KOPT-K1 (cell line): Measurements from ENCODE around the gene PCDHGA2.
"Not testable (repeated sequence)": the region's sequence is repeated elsewhere in the genome, so short reads cannot be mapped to it uniquely, and the experiment has no call there.

Source experiments
- H3K27ac ChIP-seq: fragments of 200-600 bp; sonication (generic); 2 replicates; pipeline ENCODE4 v1.5.1; 2016; ENCODE audit warnings: antibody characterized with exemption, mild to moderate bottlenecking, low read depth, low read length; ENCODE audit not compliant: poor library complexity, severe bottlenecking
- H3K36me3 ChIP-seq: fragments of 200-600 bp; sonication (generic); 2 replicates; pipeline ENCODE4 v1.5.1; 2017; ENCODE audit warnings: antibody characterized with exemption, mild to moderate bottlenecking, low read length, moderate library complexity; ENCODE audit not compliant: insufficient read depth
- H3K9me3 ChIP-seq: fragments of 200-600 bp; sonication (generic); 2 replicates; pipeline ENCODE4 v1.5.1; 2017; ENCODE audit warnings: antibody characterized with exemption, low read length, mild to moderate bottlenecking; ENCODE audit not compliant: insufficient read depth, poor library complexity, severe bottlenecking

Gene PCDHGA2

DNA sequence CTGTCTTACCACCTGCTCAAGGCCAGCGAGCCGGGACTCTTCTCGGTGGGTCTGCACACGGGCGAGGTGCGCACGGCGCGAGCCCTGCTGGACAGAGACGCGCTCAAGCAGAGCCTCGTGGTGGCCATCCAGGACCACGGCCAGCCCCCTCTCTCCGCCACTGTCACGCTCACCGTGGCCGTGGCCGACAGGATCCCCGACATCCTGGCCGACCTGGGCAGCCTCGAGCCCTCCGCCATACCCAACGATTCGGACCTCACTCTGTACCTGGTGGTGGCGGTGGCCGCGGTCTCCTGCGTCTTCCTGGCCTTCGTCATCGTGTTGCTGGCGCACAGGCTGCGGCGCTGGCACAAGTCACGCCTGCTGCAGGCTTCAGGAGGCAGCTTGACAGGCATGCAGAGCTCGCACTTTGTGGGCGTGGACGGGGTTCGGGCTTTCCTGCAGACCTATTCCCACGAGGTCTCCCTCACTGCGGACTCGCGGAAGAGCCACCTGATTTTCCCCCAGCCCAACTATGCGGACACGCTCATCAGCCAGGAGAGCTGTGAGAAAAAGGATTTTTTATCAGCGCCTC is 2.3 kb downstream of the PCDHGA2 start:
- not testable (repeated sequence) for H3K36me3 ChIP-seq, H3K27ac ChIP-seq
- H3K9me3 ChIP-seq: peaks cover 38% of the 10 kb centered on the region

DNA sequence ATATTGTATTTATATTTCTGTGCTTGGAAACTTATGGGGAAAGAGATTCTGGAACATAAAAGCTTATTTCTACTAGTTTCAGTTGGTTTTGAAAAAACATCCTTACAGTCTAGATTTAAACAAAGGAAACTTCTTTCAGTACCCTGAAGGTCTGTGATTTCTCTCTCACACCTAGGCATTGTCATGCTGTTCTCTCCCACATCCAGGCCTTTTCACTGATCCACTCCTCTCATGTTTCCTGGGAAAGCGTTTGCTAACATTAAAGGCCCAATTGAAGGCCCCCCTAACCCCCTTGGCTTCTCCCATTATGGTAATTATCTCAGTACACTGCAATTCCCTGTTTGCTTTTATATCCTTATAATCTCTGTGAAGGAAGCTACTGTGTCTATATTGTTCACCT is 4.2 kb downstream of the PCDHGA2 start:
- peaks cover 38% of the 10 kb centered on the region for H3K9me3 ChIP-seq
- H3K27ac ChIP-seq: no peak overlapping the region
- H3K36me3 ChIP-seq: no peaks in the 10 kb centered on the region

DNA sequence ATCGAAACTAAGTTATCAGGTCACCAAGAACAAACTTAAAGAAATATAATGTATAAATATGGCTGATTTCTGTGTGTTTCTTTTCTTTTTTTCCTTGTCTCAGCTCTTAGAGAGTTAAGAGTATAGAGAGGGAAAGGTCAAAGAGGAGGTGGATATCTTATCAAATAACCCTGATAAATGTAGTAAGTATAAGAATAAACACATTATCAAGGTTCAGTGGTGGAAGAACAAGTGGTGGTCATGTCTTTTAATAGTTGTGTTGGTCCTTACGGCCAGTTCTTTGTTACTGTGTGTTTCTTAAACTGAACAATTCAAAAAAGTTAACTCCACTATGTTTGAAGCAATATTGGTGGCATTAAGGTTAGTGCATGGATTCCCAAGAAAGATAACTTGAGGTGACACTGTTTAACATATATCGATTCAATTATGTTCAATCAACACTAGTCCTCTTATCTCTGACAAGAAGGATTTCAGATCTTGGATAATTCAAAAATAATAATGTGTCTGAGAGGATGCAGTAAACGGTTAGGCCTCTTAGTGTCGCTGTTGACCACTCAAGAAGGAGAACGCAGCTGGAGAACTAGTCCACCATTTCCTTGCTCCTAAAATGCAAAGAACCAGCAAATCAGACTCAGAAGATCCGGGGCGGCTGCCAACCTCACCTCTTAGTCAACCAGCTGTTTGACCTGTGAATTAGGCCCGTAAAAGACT is 4.8 kb downstream of the PCDHGA2 start, which contains the start of gene PCDHGA3:
PCDHGA3 (plus strand) TSS at position 588 of the 711 bp plus-strand sequence. CDS start 205 bp downstream, outside the sequence.
- no peaks in the 10 kb centered on the region for H3K36me3 ChIP-seq
- no peak within 1 kb of the TSS for H3K27ac ChIP-seq
- H3K9me3 ChIP-seq: peaks cover 38% of the 10 kb centered on the region

DNA sequence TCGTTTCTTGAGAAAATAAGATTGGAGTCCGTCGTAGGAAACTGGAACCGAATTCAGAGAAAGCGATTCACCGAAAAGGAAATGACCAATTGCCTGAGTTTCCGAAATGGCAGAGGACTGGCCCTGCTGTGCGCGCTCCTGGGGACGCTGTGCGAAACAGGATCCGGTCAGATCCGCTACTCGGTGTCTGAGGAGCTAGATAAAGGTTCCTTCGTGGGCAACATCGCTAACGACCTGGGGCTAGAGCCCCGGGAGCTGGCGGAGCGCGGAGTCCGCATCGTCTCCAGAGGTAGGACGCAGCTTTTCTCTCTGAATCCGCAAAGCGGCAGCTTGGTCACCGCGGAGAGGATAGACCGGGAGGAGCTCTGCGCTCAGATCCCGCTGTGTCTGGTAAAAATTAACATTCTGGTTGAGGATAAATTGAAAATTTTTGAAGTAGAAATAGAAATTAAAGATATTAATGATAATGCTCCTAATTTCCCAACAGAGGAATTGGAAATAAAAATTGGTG is 5.4 kb downstream of the PCDHGA2 start:
- Histone ChIP-seq H3K27ac (no peak overlapping the region), H3K9me3 (peaks cover 34% of the 10 kb centered on the region), H3K36me3 (no peaks in the 10 kb centered on the region)

DNA sequence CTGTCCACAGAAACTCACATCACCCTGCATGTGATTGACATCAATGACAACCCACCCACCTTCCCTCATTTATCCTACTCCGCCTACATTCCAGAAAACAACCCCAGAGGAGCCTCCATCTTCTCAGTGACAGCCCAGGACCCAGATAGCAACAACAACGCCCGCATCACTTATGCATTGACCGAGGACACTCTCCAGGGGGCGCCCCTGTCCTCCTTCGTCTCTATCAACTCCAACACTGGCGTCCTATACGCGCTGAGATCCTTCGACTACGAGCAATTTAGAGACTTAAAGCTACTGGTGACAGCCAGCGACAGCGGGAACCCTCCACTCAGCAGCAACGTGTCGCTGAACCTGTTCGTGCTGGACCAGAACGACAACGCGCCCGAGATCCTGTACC is 6.8 kb downstream of the PCDHGA2 start:
- peaks cover 21% of the 10 kb centered on the region for H3K9me3 ChIP-seq
- no peaks in the 10 kb centered on the region for H3K36me3 ChIP-seq
- H3K27ac ChIP-seq: no peak overlapping the region

DNA sequence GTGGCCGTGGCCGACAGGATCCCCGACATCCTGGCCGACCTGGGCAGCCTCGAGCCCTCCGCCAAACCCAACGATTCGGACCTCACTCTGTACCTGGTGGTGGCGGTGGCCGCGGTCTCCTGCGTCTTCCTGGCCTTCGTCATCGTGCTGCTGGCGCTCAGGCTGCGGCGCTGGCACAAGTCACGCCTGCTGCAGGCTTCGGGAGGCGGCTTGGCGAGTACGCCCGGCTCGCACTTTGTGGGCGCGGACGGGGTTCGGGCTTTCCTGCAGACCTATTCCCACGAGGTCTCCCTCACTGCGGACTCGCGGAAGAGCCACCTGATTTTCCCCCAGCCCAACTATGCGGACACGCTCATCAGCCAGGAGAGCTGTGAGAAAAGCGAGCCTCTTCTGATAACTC is 7.5 kb downstream of the PCDHGA2 start:
- not testable (repeated sequence) for H3K27ac ChIP-seq, H3K36me3 ChIP-seq
- peaks cover 19% of the 10 kb centered on the region for H3K9me3 ChIP-seq

DNA sequence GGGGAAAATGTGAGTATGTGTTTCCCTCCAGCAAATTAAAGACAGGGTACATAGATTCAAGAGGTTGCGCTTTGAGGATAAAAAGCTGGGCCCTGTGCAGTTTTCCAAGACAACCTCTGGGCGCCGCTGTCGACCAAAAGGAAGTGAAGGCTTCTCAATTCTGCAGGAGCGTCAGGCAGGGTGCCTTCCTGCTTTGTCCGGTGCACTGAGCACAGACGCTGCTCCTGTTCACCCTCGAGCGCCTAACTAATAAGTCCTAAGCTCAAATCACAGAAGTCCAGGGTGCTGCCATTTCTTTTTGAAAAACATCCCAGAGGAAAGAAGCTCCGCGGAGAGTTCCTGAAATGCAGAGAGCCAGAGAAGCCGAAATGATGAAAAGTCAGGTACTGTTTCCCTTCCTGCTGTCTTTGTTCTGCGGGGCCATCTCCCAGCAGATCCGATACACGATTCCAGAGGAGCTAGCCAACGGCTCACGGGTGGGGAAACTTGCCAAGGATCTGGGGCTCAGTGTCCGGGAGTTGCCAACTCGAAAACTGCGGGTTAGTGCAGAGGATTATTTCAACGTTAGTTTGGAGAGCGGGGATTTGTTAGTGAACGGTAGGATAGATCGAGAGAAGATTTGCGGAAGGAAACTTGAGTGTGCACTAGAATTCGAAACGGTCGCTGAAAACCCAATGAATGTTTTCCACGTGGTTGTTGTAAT is 11.5 kb downstream of the PCDHGA2 start, which contains the start of gene PCDHGB1:
PCDHGB1 (plus strand) TSS at position 183 of the 703 bp plus-strand sequence; CDS start at position 345, 162 bp downstream.
- H3K9me3 ChIP-seq: peaks cover 5% of the 10 kb centered on the region
- H3K27ac ChIP-seq: no peak within 1 kb of the TSS
- no peaks in the 10 kb centered on the region for H3K36me3 ChIP-seq

DNA sequence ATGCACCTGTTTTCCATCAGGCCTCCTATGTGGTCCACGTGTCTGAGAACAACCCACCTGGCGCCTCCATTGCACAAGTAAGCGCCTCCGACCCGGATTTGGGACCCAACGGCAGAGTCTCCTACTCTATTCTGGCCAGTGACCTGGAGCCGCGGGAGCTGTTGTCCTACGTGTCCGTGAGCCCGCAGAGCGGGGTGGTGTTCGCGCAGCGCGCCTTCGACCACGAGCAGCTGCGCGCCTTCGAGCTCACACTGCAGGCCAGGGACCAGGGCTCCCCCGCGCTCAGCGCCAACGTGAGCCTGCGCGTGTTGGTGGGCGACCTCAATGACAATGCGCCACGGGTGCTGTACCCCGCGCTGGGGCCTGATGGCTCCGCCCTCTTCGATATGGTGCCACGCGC is 13.0 kb downstream of the PCDHGA2 start:
- no peak overlapping the region for H3K27ac ChIP-seq
- no peaks in the 10 kb centered on the region for H3K9me3 ChIP-seq
- no peaks in the 10 kb centered on the region for H3K36me3 ChIP-seq

DNA sequence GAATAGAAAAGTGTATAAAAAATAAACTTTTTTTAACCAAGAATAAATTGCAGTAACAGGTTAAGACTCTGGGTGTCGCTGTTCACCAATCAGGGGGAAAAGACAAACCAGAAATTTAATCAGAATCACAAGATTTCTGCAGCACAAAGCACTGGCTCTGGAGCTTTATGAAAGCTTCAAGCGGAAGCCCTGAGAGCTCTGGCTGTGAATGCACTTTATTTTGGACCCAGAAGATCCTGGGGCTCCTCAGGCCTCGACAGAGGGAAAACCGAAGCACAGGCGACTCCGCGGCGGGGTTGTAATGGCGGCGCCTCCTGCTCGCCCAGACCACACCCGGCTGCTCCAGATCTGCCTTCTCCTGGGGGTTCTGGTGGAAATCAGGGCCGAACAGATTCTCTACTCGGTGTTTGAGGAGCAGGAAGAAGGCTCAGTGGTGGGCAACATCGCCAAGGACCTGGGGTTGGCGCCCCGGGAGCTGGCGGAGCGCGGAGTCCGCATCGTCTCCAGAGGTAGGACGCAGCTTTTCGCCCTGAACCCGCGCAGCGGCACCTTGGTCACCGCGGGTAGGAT is 16.4 kb downstream of the PCDHGA2 start, which contains the start of gene PCDHGA4:
PCDHGA4 (plus strand) TSS at position 122 of the 570 bp plus-strand sequence; CDS start at position 209, 87 bp downstream.
- Histone ChIP-seq H3K9me3 (no peaks in the 10 kb centered on the region), H3K36me3 (no peaks in the 10 kb centered on the region), H3K27ac (no peak within 1 kb of the TSS)

DNA sequence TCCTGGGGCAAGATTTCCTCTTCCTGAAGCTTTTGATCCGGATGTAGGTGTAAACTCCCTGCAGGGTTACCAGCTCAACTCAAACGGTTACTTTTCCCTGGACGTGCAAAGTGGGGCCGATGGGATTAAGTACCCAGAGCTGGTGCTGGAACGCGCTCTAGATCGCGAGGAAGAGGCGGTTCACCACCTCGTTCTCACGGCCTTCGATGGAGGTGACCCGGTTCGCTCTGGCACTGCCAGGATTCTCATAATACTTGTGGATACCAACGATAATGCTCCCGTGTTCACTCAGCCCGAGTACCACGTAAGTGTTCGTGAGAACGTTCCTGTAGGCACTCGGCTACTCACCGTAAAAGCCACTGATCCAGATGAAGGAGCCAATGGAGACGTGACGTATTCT is 17.1 kb downstream of the PCDHGA2 start:
- no peak overlapping the region for H3K27ac ChIP-seq
- peaks cover 4% of the 10 kb centered on the region for H3K9me3 ChIP-seq
- H3K36me3 ChIP-seq: no peaks in the 10 kb centered on the region

DNA sequence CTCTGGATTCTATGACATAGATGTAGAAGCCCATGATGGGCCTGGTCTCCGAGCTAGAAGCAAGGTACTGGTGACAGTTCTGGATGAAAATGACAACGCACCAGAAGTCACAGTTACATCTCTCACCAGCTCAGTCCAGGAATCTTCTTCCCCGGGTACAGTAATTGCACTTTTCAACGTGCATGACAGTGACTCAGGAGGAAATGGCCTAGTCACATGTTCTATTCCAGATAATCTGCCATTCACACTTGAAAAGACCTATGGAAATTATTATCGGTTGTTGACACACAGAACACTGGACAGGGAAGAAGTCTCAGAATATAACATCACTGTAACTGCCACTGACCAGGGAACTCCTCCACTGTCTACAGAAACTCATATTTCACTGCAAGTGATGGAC is 17.6 kb downstream of the PCDHGA2 start:
- H3K36me3 ChIP-seq: no peaks in the 10 kb centered on the region
- H3K27ac ChIP-seq: no peak overlapping the region
- H3K9me3 ChIP-seq: peaks cover 8% of the 10 kb centered on the region

DNA sequence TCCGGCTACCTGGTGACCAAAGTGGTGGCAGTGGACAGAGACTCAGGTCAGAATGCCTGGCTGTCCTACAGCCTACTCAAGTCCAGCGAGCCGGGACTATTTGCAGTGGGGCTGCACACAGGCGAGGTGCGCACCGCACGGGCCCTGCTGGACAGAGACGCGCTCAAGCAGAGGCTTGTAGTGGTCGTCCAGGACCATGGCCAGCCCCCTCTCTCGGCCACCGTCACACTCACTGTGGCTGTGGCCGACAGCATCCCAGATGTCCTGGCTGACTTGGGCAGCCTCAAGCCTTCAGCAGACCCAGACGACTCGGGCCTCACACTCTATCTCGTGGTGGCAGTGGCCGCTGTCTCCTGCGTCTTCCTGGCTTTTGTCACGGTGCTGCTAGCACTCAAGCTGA is 18.4 kb downstream of the PCDHGA2 start:
- H3K27ac ChIP-seq: no peak overlapping the region
- no peaks in the 10 kb centered on the region for H3K36me3 ChIP-seq
- peaks cover 13% of the 10 kb centered on the region for H3K9me3 ChIP-seq

DNA sequence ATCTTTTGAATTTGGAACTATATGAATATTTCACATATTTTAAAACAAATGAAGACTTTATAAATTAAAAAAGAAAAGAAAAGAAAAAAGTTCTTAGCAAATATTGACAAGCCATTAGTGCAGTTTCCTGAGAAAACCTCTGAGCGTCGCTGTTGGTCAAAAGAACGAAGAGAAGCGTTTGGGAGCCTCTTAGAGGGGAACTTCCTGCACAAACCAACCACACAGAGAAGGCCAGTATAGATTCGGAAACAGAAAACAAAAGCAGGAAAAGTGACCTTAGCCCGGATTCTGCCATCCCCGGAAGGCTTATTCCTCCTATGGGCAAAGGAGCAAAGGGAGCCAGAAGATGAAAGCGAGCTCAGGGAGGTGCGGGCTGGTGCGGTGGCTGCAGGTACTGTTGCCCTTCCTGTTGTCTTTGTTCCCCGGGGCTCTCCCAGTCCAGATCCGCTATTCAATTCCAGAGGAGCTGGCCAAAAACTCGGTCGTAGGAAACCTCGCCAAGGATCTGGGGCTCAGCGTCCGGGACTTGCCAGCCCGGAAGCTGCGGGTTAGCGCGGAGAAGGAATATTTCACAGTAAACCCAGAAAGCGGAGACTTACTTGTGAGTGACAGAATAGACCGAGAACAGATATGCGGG is 21.3 kb downstream of the PCDHGA2 start, which contains the start of gene PCDHGB2:
PCDHGB2 (plus strand) TSS at position 205 of the 637 bp plus-strand sequence; CDS start at position 347, 142 bp downstream.
- Histone ChIP-seq H3K36me3 (no peaks in the 10 kb centered on the region), H3K27ac (no peak within 1 kb of the TSS), H3K9me3 (peaks cover 31% of the 10 kb centered on the region)

DNA sequence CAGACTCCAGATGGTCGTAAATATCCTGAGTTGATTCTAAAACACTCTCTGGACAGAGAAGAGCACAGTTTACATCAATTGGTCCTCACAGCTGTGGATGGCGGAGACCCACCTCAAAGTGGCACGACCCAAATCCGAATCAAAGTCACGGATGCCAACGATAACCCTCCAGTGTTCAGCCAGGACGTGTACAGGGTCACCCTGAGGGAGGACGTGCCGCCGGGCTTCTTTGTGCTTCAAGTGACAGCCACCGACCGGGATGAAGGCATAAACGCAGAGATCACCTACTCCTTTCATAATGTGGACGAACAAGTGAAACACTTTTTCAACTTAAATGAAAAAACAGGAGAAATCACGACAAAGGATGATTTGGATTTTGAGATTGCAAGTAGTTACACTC is 22.1 kb downstream of the PCDHGA2 start:
- H3K9me3 ChIP-seq: peaks cover 39% of the 10 kb centered on the region
- H3K27ac ChIP-seq: no peak overlapping the region
- no peaks in the 10 kb centered on the region for H3K36me3 ChIP-seq
